NCI-H226 (cell line): ENCODE data around the gene MTF2.
"Not testable (repeated sequence)": the region's sequence is repeated elsewhere in the genome, so short reads cannot be mapped to it uniquely, and the experiment has no call there.

ENCODE experiments used
- DNase-seq: peaks from one replicate; pipeline ENCODE4 v3.0.0-alpha.2; 2015

MTF2 gene

GRCh38 chr1:93078986-93079654, at the start of gene MTF2:
Gene MTF2, plus strand, starts transcription at chr1:93079283. Its CDS starts 244 bp downstream, at chr1:93079527.
- DNase-seq, result peak; percentile 96

GRCh38 chr1:93029317-93029716, 49.8 kb upstream of the MTF2 start:
- no peak for DNase-seq

- DNase-seq, result not testable (repeated sequence)
Observed at GRCh38 chr1:93030191-93030590, 48.9 kb upstream of the MTF2 start.

- no peak for DNase-seq
Observed at GRCh38 chr1:93031711-93032110, 47.4 kb upstream of the MTF2 start.

- DNase-seq, result no peak
Observed at GRCh38 chr1:93033029-93033428, 46.1 kb upstream of the MTF2 start.

- DNase-seq, result no peak
Observed at GRCh38 chr1:93033785-93034184, 45.3 kb upstream of the MTF2 start.

- no peak for DNase-seq
Observed at GRCh38 chr1:93034397-93034796, 44.7 kb upstream of the MTF2 start.

GRCh38 chr1:93036672-93037071, 42.4 kb upstream of the MTF2 start:
- DNase-seq, result no peak

- DNase-seq, result no peak
Observed at GRCh38 chr1:93042187-93043056, 36.7 kb upstream of the MTF2 start.

GRCh38 chr1:93043057-93043557, 36.0 kb upstream of the MTF2 start:
- no peak for DNase-seq

GRCh38 chr1:93047618-93048017, 31.5 kb upstream of the MTF2 start:
- no peak for DNase-seq

GRCh38 chr1:93051961-93052360, 27.1 kb upstream of the MTF2 start:
- DNase-seq, result no peak

- no peak for DNase-seq
Observed at GRCh38 chr1:93056214-93056613, 22.9 kb upstream of the MTF2 start.

GRCh38 chr1:93056649-93057048, 22.4 kb upstream of the MTF2 start:
- no peak for DNase-seq

GRCh38 chr1:93061895-93062792, 16.9 kb upstream of the MTF2 start:
- peak; percentile 19 for DNase-seq

GRCh38 chr1:93076268-93076667, 2.8 kb upstream of the MTF2 start:
- no peak for DNase-seq

GRCh38 chr1:93078203-93078602, 880 bp upstream of the MTF2 start:
- DNase-seq, result no peak

- DNase-seq, result no peak
Observed at GRCh38 chr1:93078638-93078985, 471 bp upstream of the MTF2 start.

- DNase-seq, result no peak
Observed at GRCh38 chr1:93079685-93080141, 630 bp downstream of the MTF2 start.

- DNase-seq, result peak; percentile 55
Observed at GRCh38 chr1:93080179-93080823, 1.2 kb downstream of the MTF2 start.

- DNase-seq, result peak; percentile 67
Observed at GRCh38 chr1:93081716-93082115, 2.6 kb downstream of the MTF2 start.

GRCh38 chr1:93082313-93082712, 3.2 kb downstream of the MTF2 start:
- no peak for DNase-seq
